HepG2 (cell line): ENCODE results near the gene CDK18. TPM values are rescaled to one million over a fixed set of nuclear protein-coding genes. Genes with fewer than 3 reads are reported as not detected.

Source experiments
- CC2D1A ChIP-seq: sonication (generic); formaldehyde crosslinking; IDR thresholded peaks from 2 replicates; pipeline ENCODE4 v1.8.1; 2023; ENCODE audit warnings: mild to moderate bottlenecking, missing genetic modification reagents
- KDM2A ChIP-seq: sonication (generic); formaldehyde crosslinking; IDR thresholded peaks from 2 replicates; pipeline ENCODE4 v1.4.0; 2020; ENCODE audit warnings: low read depth, missing genetic modification reagents, borderline replicate concordance
- KMT2B ChIP-seq: IDR thresholded peaks from 2 replicates; pipeline ENCODE4 v1.6.1; 2016; ENCODE audit warnings: missing genetic modification reagents, missing compliant biosample characterization
- MTA1 ChIP-seq: sonication (generic); formaldehyde crosslinking; IDR thresholded peaks from 2 replicates; pipeline ENCODE4 v1.4.0; 2020; ENCODE audit warnings: missing genetic modification reagents, mild to moderate bottlenecking, borderline replicate concordance
- NFE2L2 ChIP-seq: fragments of 150-350 bp; IDR thresholded peaks from 2 replicates; pipeline ENCODE4 v1.6.1; 2014; ENCODE audit warnings: low read length
- POLR2AphosphoS2 ChIP-seq: IDR thresholded peaks from 2 replicates; pipeline ENCODE4 v1.6.1; 2011; ENCODE audit warnings: low read depth, low read length, improper control_type of control experiment
- SNAI1 ChIP-seq: sonication (generic); formaldehyde crosslinking; IDR thresholded peaks from 2 replicates; pipeline ENCODE4 v1.5.0; 2020; ENCODE audit warnings: mild to moderate bottlenecking, missing genetic modification reagents, borderline replicate concordance
- SPEN ChIP-seq: sonication (generic); formaldehyde crosslinking; IDR thresholded peaks from 2 replicates; pipeline ENCODE4 v1.5.1; 2020; ENCODE audit warnings: low read depth, mild to moderate bottlenecking, missing genetic modification reagents
- TAF15 ChIP-seq: fragments of 200-400 bp; formaldehyde crosslinking; IDR thresholded peaks from one replicate; pipeline ENCODE4 v1.6.1; 2018; ENCODE audit warnings: mild to moderate bottlenecking, low read depth, low read length; ENCODE audit not compliant: poor library complexity, severe bottlenecking
- TCF12 ChIP-seq, 2 experiments: fragments of 450-650 bp in 1 of 2; sonication (generic) in 1 of 2; formaldehyde crosslinking in 1 of 2; IDR thresholded peaks; 2 replicates each; pipeline versions ENCODE4 v1.6.1 to v1.8.0; 2017 to 2022; ENCODE audit warnings: antibody characterized with exemption in 1 of 2, mild to moderate bottlenecking in 1 of 2, missing genetic modification reagents in 1 of 2, moderate library complexity in 1 of 2
- TMF1 ChIP-seq: sonication (generic); formaldehyde crosslinking; IDR thresholded peaks from 2 replicates; pipeline ENCODE4 v1.8.1; 2022; ENCODE audit warnings: low read depth, missing genetic modification reagents
- ZFAT ChIP-seq: sonication (generic); formaldehyde crosslinking; conservative IDR thresholded peaks from 2 replicates; pipeline ENCODE4 v1.8.1; 2023; ENCODE audit warnings: missing genetic modification reagents, inconsistent platforms
- ZKSCAN1 ChIP-seq: fragments of 150-350 bp; IDR thresholded peaks from 2 replicates; pipeline ENCODE4 v1.6.1; 2014; ENCODE audit warnings: low read length
- ZNF12 ChIP-seq: sonication (generic); formaldehyde crosslinking; IDR thresholded peaks from 2 replicates; pipeline ENCODE4 v1.5.0; 2020; ENCODE audit warnings: missing genetic modification reagents
- ZNF235 ChIP-seq: sonication (generic); formaldehyde crosslinking; IDR thresholded peaks from 2 replicates; pipeline ENCODE4 v1.8.1; 2023; ENCODE audit warnings: mild to moderate bottlenecking, missing genetic modification reagents, borderline replicate concordance
- ZNF296 ChIP-seq: sonication (generic); formaldehyde crosslinking; conservative IDR thresholded peaks from 2 replicates; pipeline ENCODE4 v1.5.0; 2020; ENCODE audit warnings: mild to moderate bottlenecking, missing genetic modification reagents
- ZNF343 ChIP-seq: sonication (generic); formaldehyde crosslinking; IDR thresholded peaks from 2 replicates; pipeline ENCODE4 v1.4.0; 2020; ENCODE audit warnings: mild to moderate bottlenecking, missing genetic modification reagents
- ZNF674 ChIP-seq: sonication (generic); formaldehyde crosslinking; IDR thresholded peaks from 2 replicates; pipeline ENCODE4 v1.5.0; 2020; ENCODE audit warnings: low read depth, mild to moderate bottlenecking, missing genetic modification reagents
- ZNF709 ChIP-seq: sonication (generic); formaldehyde crosslinking; IDR thresholded peaks from 2 replicates; pipeline ENCODE4 v1.5.0; 2020; ENCODE audit warnings: mild to moderate bottlenecking, missing genetic modification reagents
- polyA plus RNA-seq, 8 experiments: library from polyadenylated mRNA; depleted of rRNA in 3 of 8; stranded (reverse) in 7 of 8; unstranded in 1 of 8; fragments of >200 nt; fragmentation: Illumina TruSeq in 4 of 8; extraction: Trizol in 4 of 8; gene quantifications; 2 replicates each; pipeline versions ENCODE4 v1.2.1 to v1.2.3, GENCODE V29; 2011 to 2016; ENCODE audit warnings: low read depth in 4 of 8, missing spikeins in 1 of 8, mixed read lengths in 1 of 8; ENCODE audit not compliant: insufficient read depth in 1 of 8
- total RNA-seq, 5 experiments: library from RNA; depleted of rRNA; stranded (reverse); fragments of >200 nt; fragmentation: Illumina TruSeq; extraction: Trizol; gene quantifications; 2 replicates each; pipeline ENCODE4 v1.2.3, GENCODE V29; 2016; ENCODE audit warnings: low read depth in 1 of 5
- TF ChIP-seq, protein P1 (sequence below): IDR thresholded peaks from 2 replicates; pipeline ENCODE4 v1.6.1; 2016; ENCODE audit warnings: low read depth, control low read depth
- TF ChIP-seq, protein P2 (sequence below): sonication (generic); formaldehyde crosslinking; IDR thresholded peaks from 2 replicates; pipeline ENCODE4 v1.5.0; 2020; ENCODE audit warnings: mild to moderate bottlenecking, missing genetic modification reagents, moderate library complexity
- TF ChIP-seq, protein P3 (sequence below): sonication (generic); formaldehyde crosslinking; IDR thresholded peaks from 2 replicates; pipeline ENCODE4 v1.5.1; 2020; ENCODE audit warnings: missing genetic modification reagents, mild to moderate bottlenecking, borderline replicate concordance
- TF ChIP-seq, protein P4 (sequence below): sonication (generic); formaldehyde crosslinking; IDR thresholded peaks from 2 replicates; pipeline ENCODE4 v1.9.0; 2021; ENCODE audit warnings: missing genetic modification reagents, mild to moderate bottlenecking, borderline replicate concordance
- TF ChIP-seq, protein P5 (sequence below): sonication (generic); formaldehyde crosslinking; IDR thresholded peaks from 2 replicates; pipeline ENCODE4 v1.5.0; 2020; ENCODE audit warnings: mild to moderate bottlenecking, missing genetic modification reagents

Gene CDK18
- total and polyA plus RNA-seq, 2 of the 13 experiments (the other 11 are each of a cell fraction or from before 2014, with no cell fraction given) = 6.4 to 38.8 TPM

DNA sequence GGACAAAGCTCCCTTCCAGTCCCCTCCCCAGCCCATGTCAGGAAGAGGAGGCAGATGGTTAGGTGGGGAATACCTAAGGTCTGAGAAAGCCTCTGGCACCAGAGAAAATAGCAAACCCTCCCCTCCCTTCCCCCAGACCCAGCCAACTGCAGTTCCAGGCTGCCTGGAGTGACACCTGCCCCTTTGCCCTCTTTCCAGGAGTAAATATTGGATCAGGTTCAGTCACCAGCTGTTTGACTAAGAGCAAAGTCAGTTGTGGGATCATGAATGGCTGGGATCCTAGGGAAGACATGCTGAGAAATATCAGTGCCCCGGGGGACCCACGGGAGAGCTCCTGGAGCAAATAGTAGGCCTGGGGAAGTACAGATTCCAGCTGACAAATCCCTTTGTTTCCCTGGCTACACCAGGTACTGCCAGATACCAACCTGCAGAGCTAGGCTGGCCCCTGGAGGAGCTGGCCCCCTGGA lies 12.2 kb upstream of the CDK18 start (continued):
- TF ChIP-seq, protein P1, sequence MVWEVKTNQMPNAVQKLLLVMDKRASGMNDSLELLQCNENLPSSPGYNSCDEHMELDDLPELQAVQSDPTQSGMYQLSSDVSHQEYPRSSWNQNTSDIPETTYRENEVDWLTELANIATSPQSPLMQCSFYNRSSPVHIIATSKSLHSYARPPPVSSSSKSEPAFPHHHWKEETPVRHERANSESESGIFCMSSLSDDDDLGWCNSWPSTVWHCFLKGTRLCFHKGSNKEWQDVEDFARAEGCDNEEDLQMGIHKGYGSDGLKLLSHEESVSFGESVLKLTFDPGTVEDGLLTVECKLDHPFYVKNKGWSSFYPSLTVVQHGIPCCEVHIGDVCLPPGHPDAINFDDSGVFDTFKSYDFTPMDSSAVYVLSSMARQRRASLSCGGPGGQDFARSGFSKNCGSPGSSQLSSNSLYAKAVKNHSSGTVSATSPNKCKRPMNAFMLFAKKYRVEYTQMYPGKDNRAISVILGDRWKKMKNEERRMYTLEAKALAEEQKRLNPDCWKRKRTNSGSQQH (CRISPR knock-in tag) = no peak
- no peak for TF ChIP-seq KMT2B
- TF ChIP-seq TMF1 (CRISPR knock-in tag) = no peak
- TF ChIP-seq, protein P2, sequence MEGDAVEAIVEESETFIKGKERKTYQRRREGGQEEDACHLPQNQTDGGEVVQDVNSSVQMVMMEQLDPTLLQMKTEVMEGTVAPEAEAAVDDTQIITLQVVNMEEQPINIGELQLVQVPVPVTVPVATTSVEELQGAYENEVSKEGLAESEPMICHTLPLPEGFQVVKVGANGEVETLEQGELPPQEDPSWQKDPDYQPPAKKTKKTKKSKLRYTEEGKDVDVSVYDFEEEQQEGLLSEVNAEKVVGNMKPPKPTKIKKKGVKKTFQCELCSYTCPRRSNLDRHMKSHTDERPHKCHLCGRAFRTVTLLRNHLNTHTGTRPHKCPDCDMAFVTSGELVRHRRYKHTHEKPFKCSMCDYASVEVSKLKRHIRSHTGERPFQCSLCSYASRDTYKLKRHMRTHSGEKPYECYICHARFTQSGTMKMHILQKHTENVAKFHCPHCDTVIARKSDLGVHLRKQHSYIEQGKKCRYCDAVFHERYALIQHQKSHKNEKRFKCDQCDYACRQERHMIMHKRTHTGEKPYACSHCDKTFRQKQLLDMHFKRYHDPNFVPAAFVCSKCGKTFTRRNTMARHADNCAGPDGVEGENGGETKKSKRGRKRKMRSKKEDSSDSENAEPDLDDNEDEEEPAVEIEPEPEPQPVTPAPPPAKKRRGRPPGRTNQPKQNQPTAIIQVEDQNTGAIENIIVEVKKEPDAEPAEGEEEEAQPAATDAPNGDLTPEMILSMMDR (CRISPR knock-in tag) = no peak
- peak; percentile 44; the same call in 1 of the 2 replicates for TF ChIP-seq SPEN (CRISPR knock-in tag)
- no peak for TF ChIP-seq ZNF296 (CRISPR knock-in tag)
- no peak for TF ChIP-seq NFE2L2
- TF ChIP-seq ZNF12 = peak; percentile 31; the same call in 1 of the 2 replicates
- TF ChIP-seq, protein P3, sequence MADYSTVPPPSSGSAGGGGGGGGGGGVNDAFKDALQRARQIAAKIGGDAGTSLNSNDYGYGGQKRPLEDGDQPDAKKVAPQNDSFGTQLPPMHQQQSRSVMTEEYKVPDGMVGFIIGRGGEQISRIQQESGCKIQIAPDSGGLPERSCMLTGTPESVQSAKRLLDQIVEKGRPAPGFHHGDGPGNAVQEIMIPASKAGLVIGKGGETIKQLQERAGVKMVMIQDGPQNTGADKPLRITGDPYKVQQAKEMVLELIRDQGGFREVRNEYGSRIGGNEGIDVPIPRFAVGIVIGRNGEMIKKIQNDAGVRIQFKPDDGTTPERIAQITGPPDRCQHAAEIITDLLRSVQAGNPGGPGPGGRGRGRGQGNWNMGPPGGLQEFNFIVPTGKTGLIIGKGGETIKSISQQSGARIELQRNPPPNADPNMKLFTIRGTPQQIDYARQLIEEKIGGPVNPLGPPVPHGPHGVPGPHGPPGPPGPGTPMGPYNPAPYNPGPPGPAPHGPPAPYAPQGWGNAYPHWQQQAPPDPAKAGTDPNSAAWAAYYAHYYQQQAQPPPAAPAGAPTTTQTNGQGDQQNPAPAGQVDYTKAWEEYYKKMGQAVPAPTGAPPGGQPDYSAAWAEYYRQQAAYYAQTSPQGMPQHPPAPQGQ (CRISPR knock-in tag) = no peak
- no peak for TF ChIP-seq TAF15
- TF ChIP-seq POLR2AphosphoS2 = no peak
- TF ChIP-seq, protein P4, sequence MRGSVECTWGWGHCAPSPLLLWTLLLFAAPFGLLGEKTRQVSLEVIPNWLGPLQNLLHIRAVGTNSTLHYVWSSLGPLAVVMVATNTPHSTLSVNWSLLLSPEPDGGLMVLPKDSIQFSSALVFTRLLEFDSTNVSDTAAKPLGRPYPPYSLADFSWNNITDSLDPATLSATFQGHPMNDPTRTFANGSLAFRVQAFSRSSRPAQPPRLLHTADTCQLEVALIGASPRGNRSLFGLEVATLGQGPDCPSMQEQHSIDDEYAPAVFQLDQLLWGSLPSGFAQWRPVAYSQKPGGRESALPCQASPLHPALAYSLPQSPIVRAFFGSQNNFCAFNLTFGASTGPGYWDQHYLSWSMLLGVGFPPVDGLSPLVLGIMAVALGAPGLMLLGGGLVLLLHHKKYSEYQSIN (CRISPR knock-in tag) = no peak
- no peak for TF ChIP-seq ZKSCAN1
- peak; percentile 85; the same call in 1 of the 2 replicates for TF ChIP-seq MTA1
- TF ChIP-seq ZNF674 (CRISPR knock-in tag) = no peak
- no peak for TF ChIP-seq ZFAT
- TF ChIP-seq TCF12 (IDR thresholded peaks at IDR 0.05) = no peak
- no peak for TF ChIP-seq TCF12 (CRISPR knock-in tag; IDR thresholded peaks at IDR 0.05)
- no peak for TF ChIP-seq CC2D1A (CRISPR knock-in tag)
- TF ChIP-seq, protein P5, sequence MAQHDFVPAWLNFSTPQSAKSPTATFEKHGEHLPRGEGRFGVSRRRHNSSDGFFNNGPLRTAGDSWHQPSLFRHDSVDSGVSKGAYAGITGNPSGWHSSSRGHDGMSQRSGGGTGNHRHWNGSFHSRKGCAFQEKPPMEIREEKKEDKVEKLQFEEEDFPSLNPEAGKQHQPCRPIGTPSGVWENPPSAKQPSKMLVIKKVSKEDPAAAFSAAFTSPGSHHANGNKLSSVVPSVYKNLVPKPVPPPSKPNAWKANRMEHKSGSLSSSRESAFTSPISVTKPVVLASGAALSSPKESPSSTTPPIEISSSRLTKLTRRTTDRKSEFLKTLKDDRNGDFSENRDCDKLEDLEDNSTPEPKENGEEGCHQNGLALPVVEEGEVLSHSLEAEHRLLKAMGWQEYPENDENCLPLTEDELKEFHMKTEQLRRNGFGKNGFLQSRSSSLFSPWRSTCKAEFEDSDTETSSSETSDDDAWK (CRISPR knock-in tag) = no peak
- no peak for TF ChIP-seq ZNF343
- TF ChIP-seq SNAI1 = no peak
- TF ChIP-seq KDM2A = peak; percentile 48; the same call in 1 of the 2 replicates
- TF ChIP-seq ZNF709 = no peak
- TF ChIP-seq ZNF235 (CRISPR knock-in tag) = no peak
